Mesenchymal stem cell (in vitro differentiated cells and primary cell): ENCODE measurements around the gene FCRLA. TPM values are rescaled to one million over a fixed set of nuclear protein-coding genes. Genes with fewer than 3 reads are reported as not detected.
A peak's percentile ranks its signal among the peaks of the same experiment; 100 is the strongest.
"Not testable (repeated sequence)": the region's sequence is repeated elsewhere in the genome, so short reads cannot be mapped to it uniquely, and the experiment has no call there.

ENCODE experiments used
- DNase-seq: peaks from one replicate; pipeline ENCODE4 v3.0.0-alpha.2; 2013
- H2AFZ ChIP-seq: one replicate; pipeline ENCODE4 v1.6.1; 2013; ENCODE audit warnings: low read depth, mild to moderate bottlenecking, control low read depth, inconsistent platforms, low read length, moderate library complexity
- H2AK5ac ChIP-seq: 2 replicates; pipeline ENCODE4 v1.6.1; 2013; ENCODE audit warnings: low read length, moderate library complexity, mild to moderate bottlenecking, inconsistent platforms; ENCODE audit not compliant: severe bottlenecking
- H2BK120ac ChIP-seq: one replicate; pipeline ENCODE4 v1.6.1; 2013; ENCODE audit warnings: low read depth, mild to moderate bottlenecking, inconsistent platforms, low read length, moderate library complexity
- H2BK12ac ChIP-seq, 2 experiments: one replicate each; pipeline ENCODE4 v1.6.1; 2013; ENCODE audit warnings: inconsistent platforms in 2 of 2, low read length in 2 of 2, mild to moderate bottlenecking in 2 of 2, moderate library complexity in 2 of 2, control low read depth in 1 of 2
- H2BK15ac ChIP-seq: one replicate; pipeline ENCODE4 v1.6.1; 2013; ENCODE audit warnings: mild to moderate bottlenecking, low read depth, inconsistent platforms; ENCODE audit not compliant: poor library complexity, severe bottlenecking
- H2BK5ac ChIP-seq: 2 replicates; pipeline ENCODE4 v1.6.1; 2013; ENCODE audit warnings: low read depth, mild to moderate bottlenecking, low read length, control low read depth, inconsistent platforms; ENCODE audit not compliant: poor library complexity, severe bottlenecking
- H3K14ac ChIP-seq, 2 experiments: one replicate each; pipeline ENCODE4 v1.6.1; 2013; ENCODE audit warnings: inconsistent platforms in 2 of 2, low read length in 2 of 2, control low read depth in 1 of 2, mild to moderate bottlenecking in 1 of 2, moderate library complexity in 1 of 2
- H3K18ac ChIP-seq, 2 experiments: one replicate each; pipeline ENCODE4 v1.6.1; 2013; ENCODE audit warnings: inconsistent platforms in 2 of 2, low read length in 2 of 2, control low read depth in 1 of 2, low read depth in 1 of 2, mild to moderate bottlenecking in 1 of 2
- H3K23ac ChIP-seq, 2 experiments: one replicate each; pipeline ENCODE4 v1.6.1; 2013; ENCODE audit warnings: inconsistent platforms in 2 of 2, low read length in 2 of 2, mild to moderate bottlenecking in 2 of 2, moderate library complexity in 2 of 2, control low read depth in 1 of 2
- H3K27ac ChIP-seq: 2 replicates; pipeline ENCODE4 v1.5.1; 2013; ENCODE audit warnings: mild to moderate bottlenecking, moderate library complexity, low read length, control low read depth, inconsistent platforms; ENCODE audit not compliant: poor library complexity, severe bottlenecking
- H3K27me3 ChIP-seq, 2 experiments: 2 replicates each; pipeline versions ENCODE4 v1.6.1 to v1.7.0; 2013; ENCODE audit warnings: low read length in 2 of 2, mild to moderate bottlenecking in 2 of 2, moderate library complexity in 2 of 2, control low read depth in 1 of 2, inconsistent platforms in 1 of 2; ENCODE audit not compliant: control insufficient read depth in 1 of 2, insufficient read depth in 1 of 2
- H3K36me3 ChIP-seq, 2 experiments: 2 replicates each; pipeline versions ENCODE4 v1.6.1 to v1.7.0; 2013; ENCODE audit warnings: low read length in 2 of 2, control low read depth in 1 of 2, inconsistent platforms in 1 of 2, low read depth in 1 of 2, mild to moderate bottlenecking in 1 of 2; ENCODE audit not compliant: insufficient read depth in 2 of 2, control insufficient read depth in 1 of 2
- H3K4ac ChIP-seq, 2 experiments: one replicate each; pipeline ENCODE4 v1.6.1; 2013; ENCODE audit warnings: inconsistent platforms in 2 of 2, low read length in 2 of 2, mild to moderate bottlenecking in 2 of 2, moderate library complexity in 2 of 2, control low read depth in 1 of 2, low read depth in 1 of 2
- H3K4me1 ChIP-seq: 2 replicates; pipeline ENCODE4 v1.6.1; 2013; ENCODE audit warnings: low read depth, low read length, control low read depth; ENCODE audit not compliant: control insufficient read depth, insufficient read depth
- H3K4me2 ChIP-seq: 2 replicates; pipeline ENCODE4 v1.6.1; 2013; ENCODE audit warnings: low read length, mild to moderate bottlenecking, inconsistent platforms; ENCODE audit not compliant: poor library complexity, severe bottlenecking
- H3K4me3 ChIP-seq, 2 experiments: 2 replicates each; pipeline versions ENCODE4 v1.5.1 to v1.7.0; 2013; ENCODE audit warnings: low read length in 2 of 2, mild to moderate bottlenecking in 2 of 2, control low read depth in 1 of 2, low read depth in 1 of 2; ENCODE audit not compliant: insufficient read depth in 1 of 2
- H3K79me1 ChIP-seq: replicated peaks from 2 replicates; pipeline ENCODE4 v1.6.1; 2013; ENCODE audit warnings: mild to moderate bottlenecking, control low read depth, low read length, inconsistent platforms; ENCODE audit not compliant: poor library complexity, severe bottlenecking
- H3K9ac ChIP-seq: 2 replicates; pipeline ENCODE4 v1.7.0; 2013; ENCODE audit warnings: mild to moderate bottlenecking, low read length, moderate library complexity
- H3K9me3 ChIP-seq: 2 replicates; pipeline ENCODE4 v1.7.0; 2013; ENCODE audit warnings: mild to moderate bottlenecking, low read length; ENCODE audit not compliant: control insufficient read depth
- H4K8ac ChIP-seq: one replicate; pipeline ENCODE4 v1.6.1; 2013; ENCODE audit warnings: inconsistent platforms, mild to moderate bottlenecking, low read length, moderate library complexity
- H4K91ac ChIP-seq: one replicate; pipeline ENCODE4 v1.6.1; 2013; ENCODE audit warnings: mild to moderate bottlenecking, low read length, inconsistent platforms
- WGBS: methylation state at CpG from one replicate; pipeline ENCODE4 v1.1.7; 2013; ENCODE audit warnings: mixed read lengths; 5-methylcytosine and 5-hydroxymethylcytosine counted together
- polyA plus RNA-seq, 2 experiments: library from polyadenylated mRNA; stranded (reverse); fragments of 200-250 nt; gene quantifications; one replicate each; pipeline ENCODE4 v1.2.3, GENCODE V29; 2013

The FCRLA gene, protein sequence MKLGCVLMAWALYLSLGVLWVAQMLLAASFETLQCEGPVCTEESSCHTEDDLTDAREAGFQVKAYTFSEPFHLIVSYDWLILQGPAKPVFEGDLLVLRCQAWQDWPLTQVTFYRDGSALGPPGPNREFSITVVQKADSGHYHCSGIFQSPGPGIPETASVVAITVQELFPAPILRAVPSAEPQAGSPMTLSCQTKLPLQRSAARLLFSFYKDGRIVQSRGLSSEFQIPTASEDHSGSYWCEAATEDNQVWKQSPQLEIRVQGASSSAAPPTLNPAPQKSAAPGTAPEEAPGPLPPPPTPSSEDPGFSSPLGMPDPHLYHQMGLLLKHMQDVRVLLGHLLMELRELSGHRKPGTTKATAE
- polyA plus RNA-seq (2013, experiment 1 of 2), result 0.41 TPM
- polyA plus RNA-seq (2013, experiment 2 of 2), result 0.27 TPM

DNA sequence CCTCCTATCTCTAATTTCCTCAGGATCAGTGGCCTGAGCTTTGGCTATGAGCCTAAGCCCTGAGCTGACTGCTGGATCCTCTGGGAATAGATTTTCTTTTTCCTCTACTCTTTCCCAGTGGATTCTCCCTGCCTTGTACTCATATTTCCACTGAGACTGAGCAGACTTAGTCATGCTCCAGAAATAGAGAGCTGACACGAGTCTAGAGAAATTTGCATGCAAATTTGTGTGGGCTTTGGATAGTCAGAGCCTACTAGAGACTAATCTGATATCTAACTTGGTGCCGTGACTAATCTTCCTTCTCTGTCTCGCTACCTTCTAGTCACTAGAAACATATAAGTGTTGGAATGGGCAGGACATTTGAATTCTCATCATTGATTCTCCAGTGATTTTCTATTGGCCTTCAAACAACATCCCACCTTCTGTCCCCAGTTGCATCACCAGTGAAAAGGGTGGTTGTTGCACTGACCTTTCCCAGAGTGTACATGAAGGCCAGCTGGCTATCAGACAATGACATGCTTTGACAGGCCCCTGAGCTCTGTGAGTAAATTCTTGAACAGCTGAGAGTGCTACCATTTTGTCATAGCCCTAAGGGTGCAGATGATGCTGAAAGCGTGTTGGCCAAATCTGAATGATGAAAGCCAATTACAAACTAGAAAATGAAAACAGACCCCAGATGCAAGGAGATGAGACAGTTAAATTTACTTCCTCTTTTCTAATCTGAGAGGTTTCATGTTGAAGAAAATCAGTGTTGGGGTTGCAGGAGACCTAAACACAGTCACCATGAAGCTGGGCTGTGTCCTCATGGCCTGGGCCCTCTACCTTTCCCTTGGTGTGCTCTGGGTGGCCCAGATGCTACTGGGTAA lies at the start of gene FCRLA:
FCRLA (plus strand) TSS at position 748 of the 866 bp plus-strand sequence; CDS start at position 784, 36 bp downstream.
- Histone ChIP-seq H3K79me1 (no peaks in the 10 kb centered on the region), H3K9me3 (no peaks in the 10 kb centered on the region), H4K8ac (peak within 1 kb of the TSS; percentile 72), H3K23ac (no peak within 1 kb of the TSS), H2AK5ac (no peak within 1 kb of the TSS), H3K4me3 (peak within 1 kb of the TSS in 1 of 2 experiments; percentile 27), H2AFZ (no peak within 1 kb of the TSS), H3K36me3 (no peaks in the 10 kb centered on the region), H2BK5ac (no peak within 1 kb of the TSS), H3K4me2 (no peak within 1 kb of the TSS), H3K27ac (no peak within 1 kb of the TSS), H3K27me3 (peaks cover 0 to 35% of the 10 kb centered on the region in 2 experiments), H2BK15ac (no peak within 1 kb of the TSS), H2BK120ac (no peak within 1 kb of the TSS), H2BK12ac (peak within 1 kb of the TSS; percentile 29 to 61), H3K4ac (peak within 1 kb of the TSS in 1 of 2 experiments; percentile 53), H4K91ac (no peak within 1 kb of the TSS), H3K14ac (no peak within 1 kb of the TSS), H3K18ac (peak within 1 kb of the TSS; percentile 15 to 79), H3K4me1 (no peaks in the 10 kb centered on the region), H3K9ac (peak within 1 kb of the TSS; percentile 81)
- WGBS, result 10% methylated on average over 3 of the region's 4 CpGs
- DNase-seq, result peak; percentile 97

DNA sequence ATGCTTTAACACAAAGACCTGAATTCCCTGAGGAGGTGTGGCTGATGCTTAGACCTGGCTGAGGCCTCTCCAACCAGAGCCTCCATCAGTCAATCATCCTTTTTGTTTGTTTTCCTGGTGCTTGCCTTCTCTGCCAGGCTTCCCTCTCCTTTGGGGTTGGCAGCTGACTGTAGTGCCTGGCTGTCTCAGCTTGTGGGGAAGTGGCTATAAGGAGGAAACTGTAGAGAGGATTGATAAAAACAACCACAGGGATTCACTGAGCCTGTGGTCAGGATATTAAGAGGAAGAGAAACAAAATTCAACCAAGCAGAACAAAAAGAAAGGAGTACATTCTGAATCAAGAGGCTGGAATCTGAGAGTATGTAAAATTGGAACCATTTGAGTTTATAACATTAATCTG lies 48.5 kb upstream of the FCRLA start:
- not testable (repeated sequence) for H3K14ac ChIP-seq, H4K8ac ChIP-seq, H2AFZ ChIP-seq, H3K4me3 ChIP-seq, H3K27ac ChIP-seq, H3K4me2 ChIP-seq, H4K91ac ChIP-seq, H3K4me1 ChIP-seq, H3K18ac ChIP-seq, H3K23ac ChIP-seq, H3K9me3 ChIP-seq, H2AK5ac ChIP-seq, H3K9ac ChIP-seq, H2BK15ac ChIP-seq, H2BK120ac ChIP-seq, H2BK12ac ChIP-seq, H3K36me3 ChIP-seq, H3K27me3 ChIP-seq, H3K79me1 ChIP-seq, H3K4ac ChIP-seq, DNase-seq, H2BK5ac ChIP-seq

- not testable (repeated sequence) for H4K91ac ChIP-seq, H3K14ac ChIP-seq, H2BK15ac ChIP-seq, H3K27ac ChIP-seq, H3K27me3 ChIP-seq, H2AK5ac ChIP-seq, H2BK120ac ChIP-seq, H3K36me3 ChIP-seq, H3K79me1 ChIP-seq, H3K4me1 ChIP-seq, H3K4ac ChIP-seq, H3K4me2 ChIP-seq, H4K8ac ChIP-seq, H2BK5ac ChIP-seq, H3K9ac ChIP-seq, H2BK12ac ChIP-seq, H2AFZ ChIP-seq, H3K4me3 ChIP-seq, H3K23ac ChIP-seq, H3K18ac ChIP-seq, DNase-seq, H3K9me3 ChIP-seq
- WGBS, result no CpG with 5 or more reads among the region's 9 CpGs
Observed at GRCh38 chr1:161661660-161662311, 45.2 kb upstream of the FCRLA start.
